ENCODE data around the gene TMEM181.

DNA sequence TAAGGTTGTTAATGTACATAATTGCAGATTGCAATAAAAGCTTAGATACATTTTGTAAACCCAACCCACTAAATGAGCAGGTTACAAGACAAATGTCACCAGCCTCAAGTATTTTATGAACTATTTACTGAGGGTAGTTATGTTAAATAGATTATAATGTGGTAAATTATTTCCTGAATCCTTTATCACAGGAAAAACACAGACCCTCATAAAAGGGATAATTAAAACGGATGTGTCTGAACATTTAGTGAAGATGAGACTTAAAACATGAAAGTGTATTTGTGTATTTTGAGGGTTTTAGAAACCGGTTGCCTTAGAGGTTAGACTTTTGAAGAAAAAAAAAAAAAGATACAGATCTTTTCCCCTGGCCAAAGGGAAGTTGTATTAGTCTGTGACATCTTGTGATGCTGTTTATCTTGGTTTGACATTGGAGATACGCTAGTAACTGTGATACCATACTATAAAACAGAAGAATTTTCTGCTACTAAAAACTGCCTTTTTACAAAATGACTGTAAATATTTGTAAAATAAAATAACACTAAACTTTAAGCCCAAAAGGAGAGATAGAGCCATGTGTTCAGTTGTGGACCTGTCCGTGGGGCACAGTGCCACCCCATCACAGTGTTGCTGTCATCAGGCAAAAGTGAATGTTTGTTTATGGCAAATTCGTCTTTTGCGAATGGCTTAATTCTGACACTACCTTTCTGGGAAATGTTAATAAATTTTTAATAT, 75.0 kb downstream of the TMEM181 start:
- no peak for TF ChIP-seq POLR2AphosphoS5 (IDR thresholded peaks at IDR 0.05; ENCODE audit: low read depth)
- TF ChIP-seq, protein P1, sequence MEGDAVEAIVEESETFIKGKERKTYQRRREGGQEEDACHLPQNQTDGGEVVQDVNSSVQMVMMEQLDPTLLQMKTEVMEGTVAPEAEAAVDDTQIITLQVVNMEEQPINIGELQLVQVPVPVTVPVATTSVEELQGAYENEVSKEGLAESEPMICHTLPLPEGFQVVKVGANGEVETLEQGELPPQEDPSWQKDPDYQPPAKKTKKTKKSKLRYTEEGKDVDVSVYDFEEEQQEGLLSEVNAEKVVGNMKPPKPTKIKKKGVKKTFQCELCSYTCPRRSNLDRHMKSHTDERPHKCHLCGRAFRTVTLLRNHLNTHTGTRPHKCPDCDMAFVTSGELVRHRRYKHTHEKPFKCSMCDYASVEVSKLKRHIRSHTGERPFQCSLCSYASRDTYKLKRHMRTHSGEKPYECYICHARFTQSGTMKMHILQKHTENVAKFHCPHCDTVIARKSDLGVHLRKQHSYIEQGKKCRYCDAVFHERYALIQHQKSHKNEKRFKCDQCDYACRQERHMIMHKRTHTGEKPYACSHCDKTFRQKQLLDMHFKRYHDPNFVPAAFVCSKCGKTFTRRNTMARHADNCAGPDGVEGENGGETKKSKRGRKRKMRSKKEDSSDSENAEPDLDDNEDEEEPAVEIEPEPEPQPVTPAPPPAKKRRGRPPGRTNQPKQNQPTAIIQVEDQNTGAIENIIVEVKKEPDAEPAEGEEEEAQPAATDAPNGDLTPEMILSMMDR (IDR thresholded peaks at IDR 0.05; ENCODE audit: insufficient read depth, low read length) = no peak

Measured in HL-60 (cell line).